Hematopoietic multipotent progenitor cell treated with erythropoietin and hydrocortisone succinate and interleukin-3 and kit ligand, for 8 days (in vitro differentiated cells): ENCODE data around the gene TACC2.
"Not testable (repeated sequence)": the region's sequence is repeated elsewhere in the genome, so short reads cannot be mapped to it uniquely, and the experiment has no call there.

Experiments
- DNase-seq: peaks from one replicate; pipeline ENCODE4 v3.0.0-alpha.2; 2015

TACC2 gene

GRCh38 chr10:121988361-121989324, at the start of gene TACC2:
TACC2 (plus strand) TSS chr10:121989163; CDS start chr10:122021982, 32,819 bp downstream.
- no peak for DNase-seq

- no peak for DNase-seq
Measured at GRCh38 chr10:121941532-121941931, 47.4 kb upstream of the TACC2 start.

- DNase-seq: no peak
Measured at GRCh38 chr10:121942749-121943416, 46.1 kb upstream of the TACC2 start.

GRCh38 chr10:121947343-121948330, 41.3 kb upstream of the TACC2 start:
- no peak for DNase-seq

GRCh38 chr10:121949049-121949448, 39.9 kb upstream of the TACC2 start:
- no peak for DNase-seq

GRCh38 chr10:121949451-121949850, 39.5 kb upstream of the TACC2 start:
- no peak for DNase-seq

- DNase-seq: no peak
Measured at GRCh38 chr10:121952226-121952625, 36.7 kb upstream of the TACC2 start.

- DNase-seq: no peak
Measured at GRCh38 chr10:121956111-121957061, 32.6 kb upstream of the TACC2 start.

- DNase-seq: no peak
Measured at GRCh38 chr10:121959671-121960070, 29.3 kb upstream of the TACC2 start.

- DNase-seq: no peak
Measured at GRCh38 chr10:121961456-121961855, 27.5 kb upstream of the TACC2 start.

- DNase-seq: no peak
Measured at GRCh38 chr10:121965996-121966395, 23.0 kb upstream of the TACC2 start.

- not testable (repeated sequence) for DNase-seq
Measured at GRCh38 chr10:121969086-121969485, 19.9 kb upstream of the TACC2 start.

- no peak for DNase-seq
Measured at GRCh38 chr10:121974019-121974534, 14.9 kb upstream of the TACC2 start.

- DNase-seq: peak; percentile 74
Measured at GRCh38 chr10:121974535-121975294, 14.2 kb upstream of the TACC2 start, which contains the start of gene NSMCE4A. NSMCE4A (minus strand) TSS chr10:121975217; CDS start chr10:121975165, 52 bp downstream.

- no peak for DNase-seq
Measured at GRCh38 chr10:121975295-121976086, 13.5 kb upstream of the TACC2 start.

- DNase-seq: no peak
Measured at GRCh38 chr10:121976607-121977006, 12.4 kb upstream of the TACC2 start.

GRCh38 chr10:121978511-121978910, 10.5 kb upstream of the TACC2 start:
- DNase-seq: no peak

GRCh38 chr10:121981346-121981745, 7.6 kb upstream of the TACC2 start:
- DNase-seq: no peak

- no peak for DNase-seq
Measured at GRCh38 chr10:121983852-121984251, 5.1 kb upstream of the TACC2 start.
